NCI-H187 treated with DMSO at 0.1 percent for 48 hours (cell line): ENCODE measurements around the gene PTGDS.

Experiments used
- DNase-seq: peaks from one replicate; lab custom pipeline; 2025; lab: John Stamatoyannopoulos, UW

The PTGDS gene

GRCh38 chr9:136957901-136958300 is 19.4 kb upstream of the PTGDS start:
- DNase-seq, result no peak

- no peak for DNase-seq
These were observed 18.8 kb upstream of the PTGDS start for GRCh38 chr9:136958473-136958872.

- DNase-seq, result no peak
These were observed 18.1 kb upstream of the PTGDS start for GRCh38 chr9:136958898-136959850.

- no peak for DNase-seq
These were observed 16.9 kb upstream of the PTGDS start for GRCh38 chr9:136960212-136960937.

- DNase-seq, result no peak
These were observed 16.4 kb upstream of the PTGDS start for GRCh38 chr9:136960938-136961275.

- DNase-seq, result no peak
These were observed 15.8 kb upstream of the PTGDS start for GRCh38 chr9:136961279-136962065.

GRCh38 chr9:136962163-136962562 is 15.1 kb upstream of the PTGDS start:
- DNase-seq, result no peak

- DNase-seq, result no peak
These were observed 14.5 kb upstream of the PTGDS start for GRCh38 chr9:136962701-136963248.

GRCh38 chr9:136963341-136963740 is 14.0 kb upstream of the PTGDS start:
- no peak for DNase-seq

GRCh38 chr9:136963751-136964150 is 13.6 kb upstream of the PTGDS start:
- no peak for DNase-seq

- DNase-seq, result no peak
These were observed 13.1 kb upstream of the PTGDS start for GRCh38 chr9:136964171-136964689.

GRCh38 chr9:136964833-136965422 is 12.4 kb upstream of the PTGDS start:
- no peak for DNase-seq

- no peak for DNase-seq
These were observed 11.4 kb upstream of the PTGDS start for GRCh38 chr9:136965771-136966484.

- DNase-seq, result no peak
These were observed 8.8 kb upstream of the PTGDS start for GRCh38 chr9:136968333-136969127.

- no peak for DNase-seq
These were observed 8.2 kb upstream of the PTGDS start for GRCh38 chr9:136969150-136969549.

GRCh38 chr9:136969774-136970173 is 7.5 kb upstream of the PTGDS start:
- DNase-seq, result no peak

- DNase-seq, result no peak
These were observed 6.9 kb upstream of the PTGDS start for GRCh38 chr9:136970361-136970760.

- DNase-seq, result no peak
These were observed 5.6 kb upstream of the PTGDS start for GRCh38 chr9:136971746-136972145.

GRCh38 chr9:136972335-136972734 is 5.0 kb upstream of the PTGDS start:
- DNase-seq, result no peak

GRCh38 chr9:136972743-136973142 is 4.6 kb upstream of the PTGDS start:
- no peak for DNase-seq
